Measurements from ENCODE around the gene MSRB1. TPM values are rescaled to one million over a fixed set of nuclear protein-coding genes. Genes with fewer than 3 reads are reported as not detected.

MSRB1 gene
- total RNA-seq, 3 donors from 2014 or later, result 34.8 to 46.3 (median 40.5) TPM

DNA sequence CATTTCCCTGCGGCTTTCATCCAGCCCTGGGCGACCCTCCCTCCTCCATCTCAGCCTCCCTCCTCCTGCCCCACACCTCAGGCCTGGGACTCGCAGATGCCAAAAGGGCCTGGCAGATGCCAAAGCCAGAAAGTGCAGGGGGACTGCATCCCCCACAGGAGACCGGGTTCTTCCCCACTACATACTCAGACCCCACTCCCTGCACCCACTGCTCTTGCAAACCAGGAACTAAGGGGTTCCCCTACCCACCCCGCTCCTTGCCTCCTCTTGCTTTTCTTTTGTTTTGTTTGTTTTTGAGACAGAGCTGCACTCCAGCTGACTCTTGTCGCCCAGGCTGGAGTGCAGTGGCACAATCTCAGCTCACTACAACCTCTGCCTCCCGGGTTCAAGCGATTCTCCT, 28.0 kb downstream of the MSRB1 start:
- TF ChIP-seq, protein P1, sequence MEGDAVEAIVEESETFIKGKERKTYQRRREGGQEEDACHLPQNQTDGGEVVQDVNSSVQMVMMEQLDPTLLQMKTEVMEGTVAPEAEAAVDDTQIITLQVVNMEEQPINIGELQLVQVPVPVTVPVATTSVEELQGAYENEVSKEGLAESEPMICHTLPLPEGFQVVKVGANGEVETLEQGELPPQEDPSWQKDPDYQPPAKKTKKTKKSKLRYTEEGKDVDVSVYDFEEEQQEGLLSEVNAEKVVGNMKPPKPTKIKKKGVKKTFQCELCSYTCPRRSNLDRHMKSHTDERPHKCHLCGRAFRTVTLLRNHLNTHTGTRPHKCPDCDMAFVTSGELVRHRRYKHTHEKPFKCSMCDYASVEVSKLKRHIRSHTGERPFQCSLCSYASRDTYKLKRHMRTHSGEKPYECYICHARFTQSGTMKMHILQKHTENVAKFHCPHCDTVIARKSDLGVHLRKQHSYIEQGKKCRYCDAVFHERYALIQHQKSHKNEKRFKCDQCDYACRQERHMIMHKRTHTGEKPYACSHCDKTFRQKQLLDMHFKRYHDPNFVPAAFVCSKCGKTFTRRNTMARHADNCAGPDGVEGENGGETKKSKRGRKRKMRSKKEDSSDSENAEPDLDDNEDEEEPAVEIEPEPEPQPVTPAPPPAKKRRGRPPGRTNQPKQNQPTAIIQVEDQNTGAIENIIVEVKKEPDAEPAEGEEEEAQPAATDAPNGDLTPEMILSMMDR (IDR thresholded peaks at IDR 0.05), result no peak
- no peak for ATAC-seq

GRCh38 chr16:1914084-1914608, 28.9 kb downstream of the MSRB1 start:
- Histone ChIP-seq H3K4me1 (ENCODE audit: low read depth) (peaks cover 23% of the 10 kb centered on the region), H3K9me3 (no peaks in the 10 kb centered on the region), H3K4me3 (no peak overlapping the region), H3K36me3 (ENCODE audit: low read depth) (no peaks in the 10 kb centered on the region)
- TF ChIP-seq, protein P1 (IDR thresholded peaks at IDR 0.05), result no peak
- intact Hi-C loops (cut with DNase I, micrococcal nuclease), result no loop called here
- ATAC-seq, result peak; percentile 13
- peak in 2 of 3 donors; percentile 48 to 70 for DNase-seq

More for the DNA sequence above, 28.0 kb downstream of the MSRB1 start:
- intact Hi-C loops (cut with DNase I, micrococcal nuclease), result no loop called here
- peaks cover 23% of the 10 kb centered on the region for H3K4me1 ChIP-seq (ENCODE audit: low read depth)
- H3K9me3 ChIP-seq, result no peaks in the 10 kb centered on the region
- DNase-seq, result no peak
- no peak overlapping the region for H3K4me3 ChIP-seq
- H3K36me3 ChIP-seq (ENCODE audit: low read depth), result no peaks in the 10 kb centered on the region

DNA sequence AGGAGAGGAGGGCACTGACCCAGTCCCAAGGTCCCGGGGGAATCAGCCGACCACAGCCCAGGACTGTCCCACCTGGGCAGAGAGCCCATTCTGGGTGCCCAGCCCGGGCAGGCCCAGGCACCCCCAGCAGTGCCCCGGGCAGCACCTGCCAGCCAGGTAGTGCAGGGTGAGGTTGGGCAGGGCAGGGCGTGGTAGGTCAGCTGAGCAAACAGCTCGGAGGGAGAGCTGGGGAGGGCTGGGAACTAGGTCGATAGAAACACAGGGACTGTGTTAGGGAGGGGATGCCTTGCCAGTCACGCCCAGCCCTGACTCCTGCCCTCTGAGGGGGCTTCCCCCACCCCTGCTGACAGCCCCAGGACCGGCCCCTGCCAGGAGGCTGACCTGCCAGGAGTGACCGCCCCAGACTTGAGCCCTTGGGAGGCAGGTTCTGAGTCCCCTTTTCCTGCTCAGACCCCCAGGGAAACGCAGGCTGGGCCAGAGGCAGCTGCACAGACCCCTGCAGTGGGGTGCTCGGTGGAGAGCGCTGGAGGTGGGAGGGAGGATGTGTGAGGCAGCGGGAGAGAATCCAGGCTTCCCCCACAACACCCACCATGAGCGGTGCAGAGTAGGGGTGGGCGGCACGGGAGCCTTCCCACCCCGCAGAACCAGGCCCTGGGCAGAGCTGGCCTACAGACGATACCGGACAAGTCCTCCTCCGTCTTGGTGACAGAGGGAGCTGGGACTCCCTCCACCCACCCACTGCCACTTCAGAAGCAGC, 29.5 kb downstream of the MSRB1 start:
- peak; percentile 92 for ATAC-seq
- Histone ChIP-seq H3K4me1 (ENCODE audit: low read depth) (peaks cover 23% of the 10 kb centered on the region), H3K9me3 (no peaks in the 10 kb centered on the region), H3K36me3 (ENCODE audit: low read depth) (no peaks in the 10 kb centered on the region), H3K4me3 (no peak overlapping the region)
- DNase-seq, result peak; percentile 93 to 94 (median 93)
- TF ChIP-seq, protein P1 (IDR thresholded peaks at IDR 0.05), result no peak
- intact Hi-C loops (cut with DNase I, micrococcal nuclease), result no loop called here

DNA sequence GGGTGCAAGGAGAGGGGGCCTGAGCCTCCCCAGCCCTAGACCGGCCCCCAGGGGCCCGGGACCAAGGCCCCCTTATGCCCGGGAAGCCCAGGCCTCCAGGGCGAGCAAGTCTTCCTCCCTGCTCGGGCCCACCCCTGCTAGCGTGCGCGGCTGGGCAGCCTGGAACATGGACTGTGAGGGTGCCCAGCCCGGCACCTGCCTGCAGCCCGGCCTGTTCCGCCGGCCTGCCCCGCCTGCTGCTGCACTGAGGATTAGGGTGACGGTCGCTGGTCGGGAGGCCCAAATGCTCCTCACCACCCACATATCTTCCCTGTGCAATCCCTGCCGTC, 30.8 kb downstream of the MSRB1 start:
- no peak for DNase-seq
- H3K4me3 ChIP-seq, result no peak overlapping the region
- H3K9me3 ChIP-seq, result no peaks in the 10 kb centered on the region
- TF ChIP-seq, protein P1 (IDR thresholded peaks at IDR 0.05), result no peak
- intact Hi-C loops (cut with DNase I, micrococcal nuclease), result no loop called here
- H3K36me3 ChIP-seq (ENCODE audit: low read depth), result no peaks in the 10 kb centered on the region
- peaks cover 23% of the 10 kb centered on the region for H3K4me1 ChIP-seq (ENCODE audit: low read depth)
- ATAC-seq, result no peak

- ATAC-seq (no peak), DNase-seq (no peak)
- intact Hi-C loops (cut with DNase I, micrococcal nuclease), result no loop called here
- H3K9me3 ChIP-seq, result no peaks in the 10 kb centered on the region
- TF ChIP-seq, protein P1 (IDR thresholded peaks at IDR 0.05), result no peak
- peaks cover 23% of the 10 kb centered on the region for H3K4me1 ChIP-seq (ENCODE audit: low read depth)
- H3K4me3 ChIP-seq, result no peak overlapping the region
- H3K36me3 ChIP-seq (ENCODE audit: low read depth), result no peaks in the 10 kb centered on the region
Observed at GRCh38 chr16:1911467-1912214, 31.4 kb downstream of the MSRB1 start.
